ENCODE measurements around the gene DSG3.
"Not testable (repeated sequence)": the region's sequence is repeated elsewhere in the genome, so short reads cannot be mapped to it uniquely, and the experiment has no call there.

Gene DSG3

DNA sequence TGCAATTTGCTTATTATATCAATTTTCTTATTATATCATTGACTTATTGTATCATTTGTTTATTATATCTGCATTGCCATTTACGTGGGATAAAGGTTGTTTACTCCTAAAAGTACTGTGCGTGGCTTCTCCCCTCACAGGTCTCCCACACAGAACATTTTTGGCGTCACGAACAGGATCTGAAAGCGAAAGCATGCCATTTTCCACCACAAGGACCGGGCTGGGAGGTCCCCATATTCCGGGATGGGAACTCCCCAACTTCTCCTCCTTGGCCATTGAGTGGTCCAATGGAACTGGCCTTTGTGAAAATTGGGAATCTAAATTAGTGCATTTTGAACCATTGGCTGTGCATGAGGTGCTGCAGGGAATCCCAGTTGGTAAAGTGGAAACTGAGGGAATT is 45.6 kb downstream of the DSG3 start:
- no peak for DNase-seq

DNA sequence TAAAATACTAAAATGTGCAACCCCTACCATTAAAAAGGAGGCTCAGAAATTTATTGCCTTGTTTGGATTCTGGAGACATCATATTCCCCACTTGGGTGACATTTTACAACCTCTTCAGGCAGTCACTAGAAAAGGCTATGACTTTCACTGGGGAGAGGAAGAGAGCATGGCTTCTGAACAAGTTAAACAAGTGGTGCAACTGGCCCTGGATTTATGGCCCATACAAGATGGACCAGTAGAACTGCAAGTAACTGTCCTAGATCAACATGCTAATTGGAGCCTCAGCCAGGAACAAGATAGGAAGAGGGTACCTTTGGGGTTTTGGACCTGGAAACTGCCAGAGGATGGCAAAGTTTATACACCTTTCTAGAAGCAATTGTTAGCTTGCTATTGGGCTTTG is 46.4 kb downstream of the DSG3 start:
- no peak for DNase-seq

DNA sequence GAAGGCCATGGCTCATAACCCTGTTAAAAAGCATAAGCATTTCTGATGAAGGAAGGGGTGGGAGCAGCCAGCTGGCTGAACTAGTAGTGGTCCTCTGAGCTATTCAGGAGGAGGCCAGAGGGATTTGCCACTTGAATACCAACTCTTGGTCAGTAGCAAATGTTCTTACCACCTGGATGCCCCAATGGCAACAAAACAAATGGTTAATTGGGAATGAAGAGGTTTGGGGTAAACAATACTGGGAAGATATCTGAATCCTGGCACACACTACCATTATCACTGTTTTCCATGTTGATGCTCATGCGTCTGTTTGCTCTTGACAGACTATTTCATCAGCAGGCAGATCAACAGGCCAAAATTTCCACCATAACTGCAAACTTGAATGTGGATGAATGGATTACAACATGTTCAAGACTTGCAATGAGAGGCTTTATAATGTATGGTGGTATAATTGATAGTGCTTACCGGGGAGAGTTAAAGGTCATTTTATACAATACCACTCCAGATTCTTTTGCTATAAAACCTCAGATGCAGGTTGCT is 47.2 kb downstream of the DSG3 start:
- DNase-seq, result not testable (repeated sequence)

DNA sequence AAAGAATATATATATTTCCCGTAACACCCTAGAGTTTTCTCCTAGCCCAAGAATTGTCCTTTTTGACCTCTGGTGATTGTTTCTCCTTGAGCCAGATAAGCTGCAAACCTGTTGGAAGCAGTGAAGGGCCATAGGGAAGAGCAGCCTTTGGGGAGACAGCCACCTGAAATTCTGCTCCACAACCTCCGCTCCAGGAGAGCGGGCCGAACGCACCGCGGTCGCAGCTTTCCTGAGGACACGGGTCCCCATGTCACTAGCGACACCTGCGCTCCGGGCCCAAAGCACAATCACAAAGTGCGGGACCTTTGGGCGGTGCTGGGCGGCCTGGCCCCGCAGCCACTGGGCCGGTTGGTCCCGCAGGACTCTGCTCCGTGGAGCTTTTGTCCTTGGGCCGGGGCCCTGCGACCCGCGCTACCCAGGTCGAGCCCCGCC is 49.9 kb downstream of the DSG3 start:
- no peak for DNase-seq

DNA sequence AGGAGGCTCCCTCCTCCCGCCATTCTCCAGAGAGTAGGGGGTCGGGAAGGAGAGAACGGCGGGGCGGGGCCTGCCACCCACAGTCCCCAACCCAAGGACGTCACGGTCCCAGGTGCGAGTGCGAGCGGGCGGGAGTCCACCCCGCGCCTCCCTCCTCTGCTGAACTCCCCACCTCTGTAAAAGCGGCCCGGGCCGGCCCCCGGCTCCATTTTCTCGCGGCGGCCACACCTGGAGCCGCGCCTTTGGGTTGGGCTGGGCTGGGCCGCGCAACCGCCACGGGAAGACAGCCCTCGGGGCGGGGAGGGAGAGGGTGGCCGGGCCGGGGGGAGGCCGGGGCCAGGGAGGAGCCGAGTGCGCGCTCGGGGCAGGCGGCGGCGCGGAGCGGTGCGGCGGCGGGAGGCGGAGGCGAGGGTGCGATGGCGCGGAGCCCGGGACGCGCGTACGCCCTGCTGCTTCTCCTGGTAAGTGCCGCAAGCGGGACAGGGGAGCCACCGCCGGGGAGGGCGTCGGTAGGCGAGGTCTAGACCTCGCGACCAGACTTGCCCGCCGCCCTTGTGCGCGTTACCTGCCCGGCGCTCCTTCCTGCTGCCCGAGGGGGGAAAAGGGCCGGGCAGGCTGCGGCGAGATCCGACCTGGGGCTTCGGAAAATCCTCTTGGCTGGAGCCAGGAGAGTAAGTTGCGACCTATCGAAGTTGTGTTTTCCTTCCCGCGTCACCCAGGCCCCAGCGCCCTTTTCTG is 50.5 kb downstream of the DSG3 start, which contains the start of gene DSG2:
Gene DSG2 (plus strand): TSS at position 342 of the 738 bp plus-strand sequence. CDS start 75 bp downstream, at position 417.
- no peak for DNase-seq

DNA sequence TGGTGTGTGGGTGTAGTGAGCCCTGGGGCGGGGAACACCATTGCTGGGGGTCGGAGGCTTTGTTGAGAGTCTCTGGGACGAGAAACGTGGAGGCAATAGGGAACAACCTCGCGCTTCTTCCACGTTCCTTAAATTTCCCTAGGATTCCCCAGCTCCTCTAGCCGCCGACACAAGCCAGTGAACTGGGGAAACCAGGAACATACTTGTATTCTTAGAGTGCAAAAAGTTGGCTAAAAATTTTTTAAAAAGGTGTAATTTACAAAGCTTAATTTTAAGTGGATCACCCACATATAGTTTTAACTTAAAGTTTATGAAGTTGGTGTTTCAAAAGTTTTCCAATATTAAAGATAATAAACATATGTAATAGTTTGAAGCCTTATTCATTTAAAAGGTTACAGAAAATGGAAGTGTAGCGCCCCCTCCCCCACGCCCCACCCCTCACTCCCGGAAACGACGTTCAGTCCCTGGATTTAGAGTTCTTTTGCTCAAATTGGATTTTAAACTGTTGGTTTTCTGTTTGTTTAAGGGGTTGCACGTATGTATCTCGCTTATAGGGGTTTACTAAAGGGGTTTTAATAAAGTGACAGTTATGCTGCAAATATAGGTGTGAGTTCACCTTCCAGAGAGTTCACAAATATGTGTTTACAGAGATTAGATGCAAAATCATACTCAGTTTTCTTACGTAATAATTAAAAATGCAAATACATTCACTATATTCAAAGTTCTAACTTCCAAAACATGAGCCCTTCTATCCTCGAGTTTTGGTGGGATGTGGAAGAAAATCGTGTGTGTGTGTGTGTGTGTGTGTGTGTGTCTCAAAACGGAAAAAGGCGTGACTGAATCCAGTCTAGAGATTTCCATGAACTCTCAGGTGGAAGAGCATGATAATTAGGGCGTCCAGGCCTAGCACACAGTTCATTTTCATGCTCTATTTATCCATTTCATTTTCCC is 51.3 kb downstream of the DSG3 start:
- DNase-seq, result no peak

DNA sequence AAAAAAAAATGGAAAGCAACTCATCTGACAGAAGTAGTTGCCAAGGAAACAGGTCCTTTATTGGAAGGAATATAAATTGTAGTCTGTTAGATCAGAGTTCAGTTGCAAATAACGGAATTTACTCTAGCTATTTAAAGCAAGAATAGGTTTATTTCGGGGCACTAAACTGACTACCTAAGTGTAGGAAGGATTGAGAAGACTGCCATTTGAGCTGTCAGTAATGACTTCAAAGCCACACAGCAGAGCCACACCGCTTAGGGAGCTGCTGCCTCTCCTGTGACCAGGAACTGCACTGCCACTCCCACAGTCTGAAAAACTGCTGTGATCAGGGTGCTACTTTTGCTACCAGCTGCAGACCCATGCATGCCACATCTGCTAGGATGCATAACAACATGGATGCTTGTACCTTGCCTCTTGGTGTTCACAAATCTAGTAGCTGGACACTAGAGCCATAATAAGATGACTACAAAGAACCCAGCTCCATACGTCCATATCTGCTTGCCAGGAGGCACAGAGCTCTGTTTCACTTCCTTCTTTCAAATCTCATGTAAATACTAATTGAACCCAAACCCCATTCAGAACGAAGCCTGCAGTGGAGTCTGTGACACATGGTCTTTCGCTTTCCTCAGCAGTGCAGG is 52.6 kb downstream of the DSG3 start:
- no peak for DNase-seq

DNA sequence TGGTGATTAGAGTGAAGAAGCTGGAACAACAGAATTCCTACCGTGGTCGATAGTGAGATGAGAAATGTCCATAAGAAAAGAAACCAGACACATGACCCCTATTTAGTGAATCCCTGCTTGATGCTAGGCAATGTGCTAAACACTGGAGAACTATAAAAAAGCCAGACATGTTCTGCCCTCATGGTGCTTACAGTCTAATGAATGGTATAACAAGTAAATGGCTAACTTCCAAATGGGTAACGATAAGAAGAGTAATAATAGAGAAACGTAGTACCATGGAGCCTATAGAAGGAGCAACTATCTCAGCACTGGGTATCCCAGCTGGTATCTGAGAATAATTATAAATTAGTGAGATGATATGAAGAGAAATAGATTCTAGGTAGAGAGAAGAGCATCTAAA is 55.5 kb downstream of the DSG3 start:
- no peak for DNase-seq

DNA sequence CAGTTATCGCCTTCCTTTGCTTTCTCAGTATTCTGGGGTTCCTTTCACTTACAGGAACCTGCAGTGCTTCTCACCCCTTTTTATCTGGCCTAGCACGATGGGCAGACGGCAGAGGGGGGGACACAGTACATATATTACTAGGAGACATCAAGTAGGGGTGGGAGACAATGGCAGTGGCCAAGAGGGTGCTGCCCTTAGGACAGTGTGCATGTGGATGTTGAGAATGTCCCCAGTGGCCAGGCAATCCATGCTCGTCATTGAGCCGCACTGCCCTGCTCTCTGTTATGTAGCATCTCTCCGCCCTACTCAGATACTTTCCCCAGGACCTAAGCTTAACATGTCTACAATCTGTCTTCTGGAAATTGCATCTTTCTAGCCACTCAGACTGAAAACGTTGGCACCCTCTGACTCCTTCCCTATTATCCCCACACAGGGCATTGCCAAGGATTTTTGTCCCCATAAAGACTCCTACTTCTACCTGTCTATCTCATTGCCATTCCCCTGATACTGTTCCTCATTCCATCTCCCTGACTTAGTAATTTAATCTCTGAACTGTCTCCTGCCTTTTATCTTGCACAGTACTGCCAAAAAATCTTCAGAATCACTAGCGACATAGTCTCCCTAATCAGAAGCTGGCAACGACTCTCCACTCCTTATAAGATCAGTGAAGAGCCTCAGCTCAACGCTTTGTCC is 57.1 kb downstream of the DSG3 start:
- DNase-seq, result no peak

DNA sequence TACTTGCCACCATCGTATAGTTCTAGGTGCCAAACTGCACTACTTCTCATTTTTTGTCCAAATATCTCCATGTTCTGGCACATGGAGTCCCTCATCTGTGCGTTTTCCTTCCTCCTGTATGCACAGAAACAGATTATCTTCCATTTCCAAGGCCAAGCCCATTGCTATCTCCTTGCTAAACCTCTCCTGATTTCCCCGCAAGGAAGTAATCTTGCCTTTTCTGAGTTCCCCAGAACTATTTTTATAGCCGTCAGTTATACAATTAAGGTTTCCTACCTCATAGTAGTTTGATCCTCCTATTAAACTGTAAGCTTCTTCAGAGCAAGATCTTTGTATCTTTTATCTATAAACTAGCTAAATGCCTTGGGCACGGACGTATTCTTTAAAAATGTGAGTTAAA is 57.6 kb downstream of the DSG3 start:
- DNase-seq, result no peak

DNA sequence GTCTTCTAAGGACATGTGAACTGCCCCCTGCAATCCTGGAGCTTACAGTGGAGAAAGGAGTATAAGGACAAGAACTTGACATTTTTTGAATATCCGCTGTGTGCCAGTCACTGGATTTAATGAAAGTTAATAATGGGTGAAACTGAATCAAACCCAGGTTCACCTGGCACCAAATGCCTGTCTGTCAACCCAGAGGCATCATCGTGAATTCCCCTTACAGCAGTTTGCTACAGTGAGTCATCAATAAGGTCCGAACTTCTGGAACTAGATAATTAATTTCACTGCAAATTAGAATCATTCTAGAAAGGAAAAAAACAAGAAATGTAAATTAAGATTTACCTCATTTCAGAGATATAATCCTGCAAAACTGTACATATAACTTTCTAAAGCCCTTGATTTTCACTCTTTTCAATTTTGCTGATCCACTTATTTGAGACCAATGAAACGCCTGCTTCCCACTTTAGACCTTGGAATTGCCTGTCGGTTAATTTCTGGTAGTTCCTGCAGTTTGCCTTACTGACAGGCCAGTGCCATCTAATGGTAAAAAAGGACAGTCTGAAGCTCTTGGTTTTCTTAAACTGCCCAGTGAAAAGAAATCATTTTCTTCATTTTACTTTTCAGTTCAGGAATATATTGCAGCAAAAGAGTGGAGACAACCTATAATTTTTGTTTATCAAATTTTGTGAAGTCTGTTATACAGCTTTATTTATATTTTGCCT is 58.6 kb downstream of the DSG3 start:
- no peak for DNase-seq

DNA sequence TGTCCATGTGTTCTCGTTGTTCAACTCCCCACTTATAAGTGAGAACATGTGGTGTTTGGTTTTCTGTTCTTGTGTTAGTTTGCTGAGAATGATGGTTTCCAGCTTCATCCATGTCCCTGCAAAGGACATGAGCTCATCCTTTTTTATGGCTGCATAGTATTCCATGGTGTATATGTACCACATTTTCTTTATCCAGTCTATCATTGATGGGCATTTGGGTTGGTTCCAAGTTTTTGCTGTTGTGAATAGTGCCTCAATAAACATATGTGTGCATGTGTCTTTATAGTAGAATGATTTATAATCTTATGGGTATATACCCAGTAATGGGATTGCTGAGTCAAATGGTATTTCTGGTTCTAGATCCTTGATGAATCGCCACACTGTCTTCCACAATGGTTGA is 59.6 kb downstream of the DSG3 start:
- not testable (repeated sequence) for DNase-seq

DNA sequence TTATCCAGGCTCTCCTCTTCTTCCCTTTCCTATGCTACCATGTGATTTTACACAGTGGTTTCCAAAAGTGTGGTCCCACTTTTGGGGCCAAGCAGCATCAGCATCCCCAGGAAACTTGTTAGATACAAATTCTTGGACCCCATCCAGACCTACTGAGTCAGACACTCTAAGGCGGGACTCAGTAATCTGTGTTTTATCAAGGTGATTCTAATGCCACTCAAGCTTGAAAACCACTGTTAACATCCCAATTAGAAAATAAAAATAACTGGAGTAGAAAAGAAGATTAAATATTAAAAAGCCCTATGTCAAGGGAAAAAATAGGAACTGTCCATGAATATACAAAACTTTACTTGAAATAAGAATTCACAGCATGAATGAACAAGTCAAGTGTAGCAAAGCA is 61.2 kb downstream of the DSG3 start:
- no peak for DNase-seq

DNA sequence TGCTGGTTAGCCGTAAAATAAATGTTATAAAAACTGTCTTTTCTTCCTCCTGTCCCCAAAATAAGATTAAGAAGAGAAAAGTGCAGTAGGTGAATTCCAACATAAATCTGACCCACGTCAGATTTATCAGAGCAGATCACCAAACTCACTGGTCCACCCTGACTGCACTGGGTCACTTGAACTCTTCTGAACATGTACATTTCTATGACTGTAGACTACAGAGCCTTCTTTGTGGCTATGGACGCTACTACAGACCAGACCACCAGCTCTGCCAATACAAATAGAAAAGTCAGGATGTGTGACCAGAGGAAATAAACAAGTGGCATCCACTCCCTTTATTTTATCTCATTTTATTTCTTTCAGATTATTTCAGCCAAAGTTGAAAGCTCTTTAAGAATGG is 62.0 kb downstream of the DSG3 start:
- no peak for DNase-seq

DNA sequence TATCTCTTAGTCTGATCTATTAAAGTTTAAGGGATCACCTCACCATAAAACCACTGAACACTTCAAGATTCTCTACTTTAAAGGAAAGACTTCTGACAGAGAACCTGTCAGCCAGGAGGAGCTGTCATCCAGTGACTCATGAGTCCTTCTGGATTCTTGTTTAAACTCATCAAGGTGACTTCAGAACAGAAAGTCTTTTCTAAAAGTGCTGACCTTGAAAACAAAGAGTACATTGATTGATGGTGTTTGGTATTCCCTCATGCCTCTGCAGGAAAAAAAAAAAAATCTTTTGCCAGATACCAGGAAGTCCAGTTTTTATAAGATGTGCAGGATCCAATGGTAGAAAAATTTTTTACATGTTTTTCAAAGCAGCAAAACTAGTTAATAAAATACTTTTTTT is 62.8 kb downstream of the DSG3 start:
- DNase-seq, result no peak

DNA sequence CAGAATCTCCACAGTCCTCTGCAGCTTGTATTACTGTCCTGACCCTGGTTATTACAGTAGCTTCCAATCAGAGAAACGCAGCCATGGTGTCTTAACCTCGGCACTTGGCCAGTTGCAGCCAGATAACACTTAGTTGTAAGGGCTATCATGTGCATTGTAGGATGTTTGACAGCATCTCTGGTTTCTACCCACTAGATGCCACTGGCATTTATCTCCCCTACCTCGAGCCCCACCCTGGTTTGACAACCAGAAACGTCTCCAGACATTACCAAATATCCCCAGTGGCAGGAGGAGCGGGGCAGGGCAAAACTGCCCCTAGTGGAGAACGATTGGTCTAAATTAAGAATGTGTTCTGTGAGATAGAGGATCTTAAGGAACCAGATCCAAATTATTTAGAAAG is 63.6 kb downstream of the DSG3 start:
- DNase-seq, result no peak

DNA sequence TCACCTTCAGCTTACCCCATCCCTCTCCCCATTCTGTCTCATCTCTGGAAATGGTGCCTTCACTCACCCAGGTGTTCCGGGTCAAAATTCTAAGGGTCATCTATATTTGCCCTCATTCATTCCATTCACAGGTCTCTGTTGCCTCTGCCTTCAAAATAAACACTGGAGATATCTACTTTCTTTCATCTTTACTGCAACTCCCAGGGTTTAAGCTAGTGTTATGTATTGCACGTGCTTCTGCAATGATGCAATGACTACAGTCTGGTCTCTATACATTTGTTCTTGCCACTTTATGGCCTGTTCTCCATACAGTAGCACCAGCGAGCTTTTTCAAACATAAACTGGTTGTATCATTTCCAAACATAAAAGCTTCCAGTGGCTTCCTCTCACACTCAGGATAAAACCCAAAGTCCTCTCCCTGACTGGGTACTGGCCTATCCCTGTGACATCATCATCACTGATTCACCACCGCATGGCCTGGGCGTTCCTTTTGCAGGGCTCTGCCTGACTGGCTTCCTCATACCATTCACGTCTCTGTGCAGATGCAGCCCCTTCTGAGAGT is 64.7 kb downstream of the DSG3 start:
- DNase-seq, result no peak

DNA sequence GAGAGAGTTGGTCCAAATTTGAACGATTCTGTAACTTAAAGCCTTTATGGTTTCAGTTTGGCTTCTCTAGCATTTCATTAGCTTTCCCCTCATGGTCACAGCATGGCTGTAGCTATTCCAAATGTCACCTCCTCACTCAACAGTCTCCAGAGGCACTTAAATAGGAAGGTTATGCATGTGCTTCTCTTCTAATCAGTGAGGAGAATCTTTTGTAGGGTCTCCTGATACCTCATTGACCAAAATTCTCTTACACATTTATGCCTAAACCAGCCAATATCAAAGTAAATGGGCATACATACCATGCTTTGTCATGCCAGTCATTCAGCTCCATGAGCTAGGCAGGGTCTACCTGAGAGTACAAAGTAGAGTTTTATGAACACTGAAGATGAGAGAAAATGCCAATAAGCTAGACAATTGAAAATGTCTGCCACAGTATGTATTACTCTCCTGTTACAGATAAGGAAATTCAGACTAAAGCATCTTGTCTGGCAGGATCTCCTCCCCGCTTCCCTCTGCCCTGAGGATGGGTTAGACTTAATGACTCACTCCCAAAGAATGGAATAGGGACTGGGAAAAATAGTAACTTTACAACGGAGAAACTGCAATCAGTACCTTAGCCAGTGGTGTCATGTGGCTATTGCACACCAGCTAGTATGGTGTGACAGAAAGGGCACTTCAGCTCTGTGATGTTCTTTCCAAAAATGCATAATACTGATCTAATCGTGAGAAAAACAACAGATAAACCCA is 65.8 kb downstream of the DSG3 start:
- DNase-seq, result no peak

DNA sequence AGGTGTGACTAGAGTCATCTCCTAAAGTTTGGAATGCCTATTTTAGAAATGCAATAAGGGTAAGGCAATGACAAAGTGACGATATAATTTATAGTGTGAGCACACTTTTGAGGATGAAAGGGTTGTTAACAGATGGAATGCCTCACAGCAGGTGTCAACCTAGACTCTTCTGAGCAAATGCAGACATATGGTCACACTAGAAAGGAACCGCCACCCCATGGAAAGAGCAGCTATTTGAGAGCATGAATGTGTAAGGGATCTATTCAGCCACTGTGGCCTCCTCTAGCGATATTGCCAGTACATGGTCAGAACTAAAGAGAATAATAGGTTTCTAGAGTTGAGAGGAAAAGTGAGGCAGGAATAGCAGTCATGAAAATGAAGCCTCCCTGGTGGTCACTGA is 68.9 kb downstream of the DSG3 start:
- no peak for DNase-seq

DNA sequence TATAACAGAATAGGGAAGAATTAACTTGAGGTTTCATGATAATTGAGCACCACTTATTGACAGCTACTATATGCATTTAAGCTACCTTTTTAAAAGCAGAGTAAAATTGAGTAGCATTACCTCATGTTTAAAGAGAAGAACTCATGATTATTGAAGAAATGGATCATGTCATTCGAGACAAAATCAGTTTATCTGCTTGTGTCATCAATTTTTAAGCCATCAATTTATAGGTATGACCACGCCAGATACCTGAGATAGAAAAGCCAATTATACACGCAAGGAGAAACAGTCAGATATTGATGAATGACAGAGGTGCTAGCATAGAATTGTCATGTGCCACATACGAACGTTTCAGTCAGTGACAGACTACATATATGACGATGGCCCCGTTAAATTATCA is 78.8 kb downstream of the DSG3 start:
- no peak for DNase-seq
